Muscle layer of colon (tissue), 2 donors: Measurements from ENCODE around the gene MYF5.

Experiments used
- H3K27ac ChIP-seq: one replicate; pipeline ENCODE4 v1.7.0; 2013; ENCODE audit warnings: low read depth, mild to moderate bottlenecking, low read length, moderate library complexity
- H3K27me3 ChIP-seq, 2 donors: one replicate each; pipeline ENCODE4 v1.7.0; 2013; ENCODE audit warnings: low read length in 2 of 2, mild to moderate bottlenecking in 2 of 2; ENCODE audit not compliant: insufficient read depth in 2 of 2, control insufficient read depth in 1 of 2
- H3K36me3 ChIP-seq: one replicate; pipeline ENCODE4 v1.7.0; 2013; ENCODE audit warnings: mild to moderate bottlenecking, low read length; ENCODE audit not compliant: insufficient read depth
- H3K4me1 ChIP-seq: one replicate; pipeline ENCODE4 v1.7.0; 2013; ENCODE audit warnings: mild to moderate bottlenecking, low read length; ENCODE audit not compliant: insufficient read depth
- H3K4me3 ChIP-seq, 2 donors: one replicate each; pipeline ENCODE4 v1.7.0; 2013; ENCODE audit warnings: low read length in 2 of 2, low read depth in 1 of 2, mild to moderate bottlenecking in 1 of 2, moderate library complexity in 1 of 2
- H3K9ac ChIP-seq: one replicate; pipeline ENCODE4 v1.7.0; 2013; ENCODE audit warnings: low read length
- H3K9me3 ChIP-seq: one replicate; pipeline ENCODE4 v1.7.0; 2013; ENCODE audit warnings: mild to moderate bottlenecking, low read length
- donor health status: abdominal sarcoma.
- donor health status: Adenocarcinoma of cecum.

Gene MYF5

GRCh38 chr12:80692114-80692513, 24.6 kb upstream of the MYF5 start:
- Histone ChIP-seq H3K9me3 (no peaks in the 10 kb centered on the region), H3K4me3 (no peak overlapping the region), H3K9ac (no peak overlapping the region), H3K27me3 (no peaks in the 10 kb centered on the region), H3K27ac (no peak overlapping the region), H3K4me1 (no peaks in the 10 kb centered on the region), H3K36me3 (no peaks in the 10 kb centered on the region)

GRCh38 chr12:80697270-80697887, 19.3 kb upstream of the MYF5 start:
- Histone ChIP-seq H3K36me3 (no peaks in the 10 kb centered on the region), H3K9me3 (no peaks in the 10 kb centered on the region), H3K27ac (no peak overlapping the region), H3K4me3 (no peak overlapping the region), H3K27me3 (no peaks in the 10 kb centered on the region), H3K4me1 (no peaks in the 10 kb centered on the region), H3K9ac (no peak overlapping the region)

- no peaks in the 10 kb centered on the region for H3K4me1 ChIP-seq
- no peaks in the 10 kb centered on the region for H3K9me3 ChIP-seq
- no peaks in the 10 kb centered on the region for H3K27me3 ChIP-seq
- H3K36me3 ChIP-seq = no peaks in the 10 kb centered on the region
- H3K27ac ChIP-seq = no peak overlapping the region
- H3K9ac ChIP-seq = no peak overlapping the region
- H3K4me3 ChIP-seq = no peak overlapping the region
These were observed 18.5 kb upstream of the MYF5 start for GRCh38 chr12:80698256-80698655.

- Histone ChIP-seq H3K4me3 (no peak overlapping the region), H3K9me3 (no peaks in the 10 kb centered on the region), H3K9ac (no peak overlapping the region), H3K36me3 (no peaks in the 10 kb centered on the region), H3K27ac (no peak overlapping the region), H3K27me3 (no peaks in the 10 kb centered on the region), H3K4me1 (no peaks in the 10 kb centered on the region)
These were observed 17.7 kb upstream of the MYF5 start for GRCh38 chr12:80698847-80699542.

- Histone ChIP-seq H3K9ac (no peak overlapping the region), H3K27me3 (no peaks in the 10 kb centered on the region), H3K36me3 (no peaks in the 10 kb centered on the region), H3K27ac (no peak overlapping the region), H3K4me1 (no peaks in the 10 kb centered on the region), H3K9me3 (no peaks in the 10 kb centered on the region), H3K4me3 (no peak overlapping the region)
These were observed 16.4 kb upstream of the MYF5 start for GRCh38 chr12:80700327-80700726.

GRCh38 chr12:80701388-80701787, 15.3 kb upstream of the MYF5 start:
- H3K36me3 ChIP-seq = no peaks in the 10 kb centered on the region
- H3K27me3 ChIP-seq = no peaks in the 10 kb centered on the region
- no peaks in the 10 kb centered on the region for H3K4me1 ChIP-seq
- H3K4me3 ChIP-seq = no peak overlapping the region
- H3K9ac ChIP-seq = no peak overlapping the region
- no peaks in the 10 kb centered on the region for H3K9me3 ChIP-seq
- H3K27ac ChIP-seq = no peak overlapping the region

GRCh38 chr12:80702889-80703805, 13.6 kb upstream of the MYF5 start:
- Histone ChIP-seq H3K9me3 (no peaks in the 10 kb centered on the region), H3K4me1 (no peaks in the 10 kb centered on the region), H3K4me3 (no peak overlapping the region), H3K36me3 (no peaks in the 10 kb centered on the region), H3K27me3 (no peaks in the 10 kb centered on the region), H3K9ac (no peak overlapping the region), H3K27ac (no peak overlapping the region)

- no peaks in the 10 kb centered on the region for H3K9me3 ChIP-seq
- H3K27me3 ChIP-seq = no peaks in the 10 kb centered on the region
- H3K4me3 ChIP-seq = no peak overlapping the region
- H3K9ac ChIP-seq = no peak overlapping the region
- H3K4me1 ChIP-seq = peaks cover 5% of the 10 kb centered on the region
- H3K27ac ChIP-seq = no peak overlapping the region
- H3K36me3 ChIP-seq = no peaks in the 10 kb centered on the region
These were observed 12.3 kb upstream of the MYF5 start for GRCh38 chr12:80704420-80704819.

- Histone ChIP-seq H3K4me1 (peaks cover 5% of the 10 kb centered on the region), H3K9ac (no peak within 1 kb of the TSS), H3K4me3 (peak within 1 kb of the TSS in 1 of 2 donors; percentile 7), H3K9me3 (no peaks in the 10 kb centered on the region), H3K27me3 (peaks cover 0 to 8% of the 10 kb centered on the region in 2 donors), H3K27ac (no peak within 1 kb of the TSS), H3K36me3 (no peaks in the 10 kb centered on the region)
These were observed 9.4 kb upstream of the MYF5 start, which contains the start of gene MYF6 for GRCh38 chr12:80707126-80707829. Gene MYF6 (plus strand): TSS chr12:80707634. CDS start chr12:80707720, 86 bp downstream.

GRCh38 chr12:80707830-80708258, 8.9 kb upstream of the MYF5 start:
- Histone ChIP-seq H3K27ac (no peak overlapping the region), H3K9me3 (no peaks in the 10 kb centered on the region), H3K4me1 (peaks cover 5% of the 10 kb centered on the region), H3K9ac (no peak overlapping the region), H3K27me3 (peaks cover 0 to 8% of the 10 kb centered on the region in 2 donors), H3K4me3 (no peak overlapping the region), H3K36me3 (no peaks in the 10 kb centered on the region)
